Fibroblast of peridontal ligament (primary cell): ENCODE data around the gene APCDD1L.

ENCODE experiments used
- DNase-seq: peaks from one replicate; pipeline ENCODE4 v3.0.0-alpha.2; 2010; ENCODE audit errors: extremely low read depth

APCDD1L gene

GRCh38 chr20:58492074-58492718 is 23.0 kb downstream of the APCDD1L start:
- DNase-seq, result no peak

GRCh38 chr20:58486207-58486606 is 29.0 kb downstream of the APCDD1L start:
- DNase-seq, result no peak

- DNase-seq, result no peak
These were observed 29.8 kb downstream of the APCDD1L start for GRCh38 chr20:58485393-58485792.

- no peak for DNase-seq
These were observed 31.7 kb downstream of the APCDD1L start for GRCh38 chr20:58483470-58483869.

- no peak for DNase-seq
These were observed 32.1 kb downstream of the APCDD1L start for GRCh38 chr20:58483051-58483450.

GRCh38 chr20:58482416-58482815 is 32.8 kb downstream of the APCDD1L start:
- DNase-seq, result peak; percentile 22

- peak; percentile 42 for DNase-seq
These were observed 33.6 kb downstream of the APCDD1L start for GRCh38 chr20:58481481-58482021.

- DNase-seq, result no peak
These were observed 34.5 kb downstream of the APCDD1L start for GRCh38 chr20:58480551-58481336.

- no peak for DNase-seq
These were observed 35.3 kb downstream of the APCDD1L start for GRCh38 chr20:58479726-58480440.

- no peak for DNase-seq
These were observed 36.9 kb downstream of the APCDD1L start for GRCh38 chr20:58478141-58478805.

GRCh38 chr20:58475466-58475865 is 39.7 kb downstream of the APCDD1L start:
- DNase-seq, result no peak

- no peak for DNase-seq
These were observed 41.5 kb downstream of the APCDD1L start for GRCh38 chr20:58473453-58474425.

GRCh38 chr20:58472273-58473018 is 42.8 kb downstream of the APCDD1L start:
- DNase-seq, result no peak

- peak; percentile 58 for DNase-seq
These were observed 43.7 kb downstream of the APCDD1L start for GRCh38 chr20:58471193-58472164.

- DNase-seq, result no peak
These were observed 44.6 kb downstream of the APCDD1L start for GRCh38 chr20:58470336-58471192.

- no peak for DNase-seq
These were observed 45.6 kb downstream of the APCDD1L start for GRCh38 chr20:58469616-58470015.
